K562 (cell line): Measurements from ENCODE around the gene TULP4.
"Not testable (repeated sequence)": the region's sequence is repeated elsewhere in the genome, so short reads cannot be mapped to it uniquely, and the experiment has no call there.

Experiments used
- ARID3A ChIP-seq: IDR thresholded peaks from 2 replicates; pipeline ENCODE4 v1.6.1; 2012; ENCODE audit warnings: low read depth, low read length, improper control_type of control experiment, borderline replicate concordance
- ARID3B ChIP-seq: fragments of 250-450 bp; sonication (Bioruptor Pico); IDR thresholded peaks from 2 replicates; pipeline ENCODE4 v1.4.0; 2020; ENCODE audit warnings: borderline replicate concordance
- EZH2 ChIP-seq: IDR thresholded peaks from 2 replicates; pipeline ENCODE4 v1.6.1; 2012; ENCODE audit warnings: low read depth, mild to moderate bottlenecking, inconsistent platforms, low read length, borderline replicate concordance
- HDAC1 ChIP-seq, 2 experiments: fragments of 450-650 bp; IDR thresholded peaks; 2 replicates each; pipeline ENCODE4 v1.6.1; 2016 to 2017; ENCODE audit warnings: inconsistent platforms in 1 of 2, mild to moderate bottlenecking in 1 of 2, moderate library complexity in 1 of 2
- HIVEP1 ChIP-seq: fragments of 250-450 bp; sonication (Bioruptor Pico); IDR thresholded peaks from 2 replicates; pipeline ENCODE4 v1.4.0; 2020; ENCODE audit warnings: mild to moderate bottlenecking
- JUND ChIP-seq, 2 experiments: IDR thresholded peaks; 2 replicates in 1 of 2; 3 replicates in 1 of 2; pipeline ENCODE4 v1.6.1; 2011; ENCODE audit warnings: borderline replicate concordance in 2 of 2, low read depth in 2 of 2, low read length in 2 of 2, improper control_type of control experiment in 1 of 2, missing biosample characterization in 1 of 2, missing genetic modification characterization in 1 of 2, missing genetic modification reagents in 1 of 2
- RAD21 ChIP-seq, 2 experiments: fragments of 250-450 bp in 1 of 2; fragments of 450-650 bp in 1 of 2; sonication (Bioruptor Pico) in 1 of 2; formaldehyde crosslinking in 1 of 2; IDR thresholded peaks in 1 of 2; conservative IDR thresholded peaks in 1 of 2; 2 replicates each; pipeline versions ENCODE4 v1.4.0 to v1.8.0; 2020 to 2022; ENCODE audit warnings: mild to moderate bottlenecking in 2 of 2, moderate library complexity in 1 of 2
- SRF ChIP-seq, 2 experiments: fragments of 250-450, 450-650 bp in 1 of 2; sonication (Bioruptor Pico) in 1 of 2; sonication (generic) in 1 of 2; formaldehyde crosslinking; IDR thresholded peaks; 2 replicates each; pipeline versions ENCODE4 v1.5.0 to v1.5.1; 2020 to 2022; ENCODE audit warnings: mild to moderate bottlenecking in 1 of 2, missing genetic modification reagents in 1 of 2
- THRB ChIP-seq: fragments of 450-650 bp; formaldehyde crosslinking; conservative IDR thresholded peaks from 2 replicates; pipeline ENCODE4 v1.4.0; 2022; ENCODE audit warnings: mild to moderate bottlenecking, missing genetic modification characterization
- U2AF2 ChIP-seq: fragments of 200-400 bp; formaldehyde crosslinking; optimal IDR thresholded peaks from 2 replicates; pipeline ENCODE3; 2017; ENCODE audit warnings: low read depth, mild to moderate bottlenecking, low read length
- USF2 ChIP-seq: sonication (generic); formaldehyde crosslinking; IDR thresholded peaks from 2 replicates; pipeline ENCODE4 v1.5.0; 2020; ENCODE audit warnings: missing genetic modification reagents
- ZNF143 ChIP-seq: sonication (generic); formaldehyde crosslinking; IDR thresholded peaks from 2 replicates; pipeline ENCODE4 v1.9.0; 2022; ENCODE audit warnings: mild to moderate bottlenecking, missing genetic modification reagents
- ZNF217 ChIP-seq: sonication (generic); formaldehyde crosslinking; IDR thresholded peaks from 2 replicates; pipeline ENCODE4 v1.8.0; 2022; ENCODE audit warnings: mild to moderate bottlenecking, missing genetic modification reagents
- ZNF511 ChIP-seq: sonication (generic); formaldehyde crosslinking; IDR thresholded peaks from 2 replicates; pipeline ENCODE4 v1.8.0; 2022; ENCODE audit warnings: mild to moderate bottlenecking, missing genetic modification reagents

- not testable (repeated sequence) for TF ChIP-seq ARID3A; U2AF2; USF2 (CRISPR knock-in tag); EZH2; ZNF143 (CRISPR knock-in tag); RAD21 (CRISPR knock-in tag; conservative IDR thresholded peaks at IDR 0.05 in 1 of 2, IDR thresholded peaks at IDR 0.05 in 1 of 2); ZNF511; HDAC1 (IDR thresholded peaks at IDR 0.05); HIVEP1 (CRISPR knock-in tag); THRB (CRISPR knock-in tag); SRF (CRISPR knock-in tag; IDR thresholded peaks at IDR 0.05); ZNF217 (CRISPR knock-in tag); JUND (IDR thresholded peaks at IDR 0.05; ENCODE audit: borderline replicate concordance, low read depth, low read length); JUND (tag; IDR thresholded peaks at IDR 0.05; ENCODE audit: borderline replicate concordance, low read depth, low read length); ARID3B (CRISPR knock-in tag)
Observed at GRCh38 chr6:158349505-158350275, 37.4 kb downstream of the TULP4 start.
